ENCODE data around the gene TMEM170B. TPM values are rescaled to one million over a fixed set of nuclear protein-coding genes. Genes with fewer than 3 reads are reported as not detected.

The TMEM170B gene
- total RNA-seq, 1 experiment from 2014 or later, result 3.5 TPM

DNA sequence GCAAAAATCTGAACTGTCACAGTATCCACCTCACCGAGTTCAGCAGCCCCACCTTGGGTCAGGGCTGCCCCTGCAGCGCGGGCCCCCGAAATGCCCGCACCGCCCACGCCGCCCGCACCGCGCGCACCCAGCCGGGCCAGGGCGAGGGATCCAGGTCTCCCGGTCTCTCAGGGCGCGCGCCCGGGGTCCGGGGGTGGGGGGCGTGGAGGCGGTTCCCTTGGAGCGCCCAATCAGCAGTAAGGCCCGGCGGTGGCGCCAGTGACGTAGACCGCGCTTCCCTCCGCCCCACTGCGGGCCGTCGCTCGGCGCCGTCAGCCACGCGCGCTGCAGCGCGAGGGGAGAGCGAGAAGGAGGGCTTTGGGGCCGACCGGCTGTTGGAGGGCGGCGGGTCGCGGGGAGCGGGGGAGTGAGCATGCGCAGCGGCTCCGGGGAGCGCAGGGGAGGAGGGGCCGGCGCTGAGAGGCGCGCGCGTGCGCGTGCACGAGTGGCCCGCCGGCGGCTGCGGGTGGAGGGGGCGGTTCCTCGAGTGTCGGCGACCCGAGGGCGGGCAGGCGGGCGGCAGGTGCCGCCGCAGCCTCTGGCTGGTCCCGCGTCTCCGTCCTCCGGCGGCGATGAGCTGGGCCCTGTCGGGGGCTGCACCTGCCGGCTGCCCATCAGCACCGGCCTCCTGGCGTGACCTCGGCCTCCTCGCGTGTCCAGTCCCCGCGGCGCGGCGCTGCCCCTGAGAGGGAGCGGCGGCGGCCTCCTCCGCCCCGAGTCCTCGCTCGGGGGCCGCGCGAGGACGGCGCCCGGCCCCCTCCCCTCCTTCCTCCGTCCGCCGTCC, at the start of gene TMEM170B (continued):
- TF ChIP-seq AFF4 (CRISPR knock-in tag; IDR thresholded peaks at IDR 0.05; ENCODE audit: borderline replicate concordance) (no peak), GABPB1 (CRISPR knock-in tag; IDR thresholded peaks at IDR 0.05) (peak; percentile 52; the same call in 1 of the 2 replicates), CREM (CRISPR knock-in tag; IDR thresholded peaks at IDR 0.05) (peak; percentile 76; the same call in 1 of the 2 replicates), ZNF512 (CRISPR knock-in tag; IDR thresholded peaks at IDR 0.05; ENCODE audit: borderline replicate concordance) (no peak), RELA (CRISPR knock-in tag; IDR thresholded peaks at IDR 0.05; ENCODE audit: borderline replicate concordance) (no peak), FOXP1 (CRISPR knock-in tag; IDR thresholded peaks at IDR 0.05; ENCODE audit: borderline replicate concordance) (no peak), GRHL2 (CRISPR knock-in tag; IDR thresholded peaks at IDR 0.05; ENCODE audit: insufficient replicate concordance, severe bottlenecking) (no peak), NFE2L1 (CRISPR knock-in tag; IDR thresholded peaks at IDR 0.05) (no peak; the same call in 1 of the 2 replicates), FOXK1 (CRISPR knock-in tag; IDR thresholded peaks at IDR 0.05) (peak; percentile 37; the same call in 1 of the 2 replicates), OVOL2 (CRISPR knock-in tag; IDR thresholded peaks at IDR 0.05; ENCODE audit: borderline replicate concordance) (no peak), ZNF121 (CRISPR knock-in tag; IDR thresholded peaks at IDR 0.05) (no peak), ZNF232 (CRISPR knock-in tag; IDR thresholded peaks at IDR 0.05) (no peak), CREB1 (CRISPR knock-in tag; IDR thresholded peaks at IDR 0.05) (no peak), ARID4B (CRISPR knock-in tag; IDR thresholded peaks at IDR 0.05; ENCODE audit: borderline replicate concordance) (no peak; the same call in 1 of the 2 replicates), TP53 (CRISPR knock-in tag; IDR thresholded peaks at IDR 0.05) (no peak), GTF2I (CRISPR knock-in tag; conservative IDR thresholded peaks at IDR 0.05) (no peak)
- TF ChIP-seq, protein P1, sequence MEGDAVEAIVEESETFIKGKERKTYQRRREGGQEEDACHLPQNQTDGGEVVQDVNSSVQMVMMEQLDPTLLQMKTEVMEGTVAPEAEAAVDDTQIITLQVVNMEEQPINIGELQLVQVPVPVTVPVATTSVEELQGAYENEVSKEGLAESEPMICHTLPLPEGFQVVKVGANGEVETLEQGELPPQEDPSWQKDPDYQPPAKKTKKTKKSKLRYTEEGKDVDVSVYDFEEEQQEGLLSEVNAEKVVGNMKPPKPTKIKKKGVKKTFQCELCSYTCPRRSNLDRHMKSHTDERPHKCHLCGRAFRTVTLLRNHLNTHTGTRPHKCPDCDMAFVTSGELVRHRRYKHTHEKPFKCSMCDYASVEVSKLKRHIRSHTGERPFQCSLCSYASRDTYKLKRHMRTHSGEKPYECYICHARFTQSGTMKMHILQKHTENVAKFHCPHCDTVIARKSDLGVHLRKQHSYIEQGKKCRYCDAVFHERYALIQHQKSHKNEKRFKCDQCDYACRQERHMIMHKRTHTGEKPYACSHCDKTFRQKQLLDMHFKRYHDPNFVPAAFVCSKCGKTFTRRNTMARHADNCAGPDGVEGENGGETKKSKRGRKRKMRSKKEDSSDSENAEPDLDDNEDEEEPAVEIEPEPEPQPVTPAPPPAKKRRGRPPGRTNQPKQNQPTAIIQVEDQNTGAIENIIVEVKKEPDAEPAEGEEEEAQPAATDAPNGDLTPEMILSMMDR (IDR thresholded peaks at IDR 0.05), result no peak
